ENCODE measurements around the gene ASCC1.

ASCC1 gene

DNA sequence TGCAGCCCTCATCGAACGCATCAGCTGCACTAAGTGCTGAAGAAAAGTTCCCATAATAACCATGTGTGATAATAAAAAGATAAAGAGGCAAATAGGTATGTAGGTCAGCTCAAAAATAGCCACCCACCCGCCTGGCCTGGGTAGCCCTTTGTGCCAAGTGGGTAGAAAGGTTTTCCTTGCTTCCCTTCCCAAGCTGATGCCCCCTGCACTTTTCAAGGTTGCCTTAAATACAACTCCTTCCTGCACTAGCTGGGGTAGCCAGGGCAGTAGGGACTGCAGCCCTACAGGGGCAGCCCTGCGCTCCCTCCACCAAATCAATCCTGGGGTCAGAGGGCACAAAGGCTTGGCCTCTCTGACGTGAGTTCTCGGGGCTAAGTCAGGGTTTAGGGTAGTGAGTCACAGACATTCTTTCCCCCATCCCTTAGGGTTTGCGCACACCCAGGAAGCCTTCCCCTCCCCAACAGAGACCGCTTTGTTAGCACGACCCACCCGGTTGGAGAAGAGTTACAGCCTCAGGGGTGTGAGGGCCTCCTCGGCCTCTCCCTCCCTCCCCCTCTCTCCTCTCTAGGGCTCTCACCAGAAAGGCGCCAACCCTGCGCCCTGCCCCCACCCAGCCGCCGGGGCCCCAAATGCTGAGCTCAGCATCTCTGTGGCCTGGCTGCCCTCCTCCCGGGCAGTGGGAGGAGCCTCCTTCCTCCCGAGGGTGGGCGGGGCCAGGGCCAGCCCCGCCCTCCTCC, 44.3 kb upstream of the ASCC1 start:
- TF ChIP-seq CTCF (IDR thresholded peaks at IDR 0.05; ENCODE audit: insufficient read depth, missing control alignments): no peak
- FAIRE-seq: no peak
- no peak for DNase-seq (ENCODE audit: insufficient read length, low spot score)

DNA sequence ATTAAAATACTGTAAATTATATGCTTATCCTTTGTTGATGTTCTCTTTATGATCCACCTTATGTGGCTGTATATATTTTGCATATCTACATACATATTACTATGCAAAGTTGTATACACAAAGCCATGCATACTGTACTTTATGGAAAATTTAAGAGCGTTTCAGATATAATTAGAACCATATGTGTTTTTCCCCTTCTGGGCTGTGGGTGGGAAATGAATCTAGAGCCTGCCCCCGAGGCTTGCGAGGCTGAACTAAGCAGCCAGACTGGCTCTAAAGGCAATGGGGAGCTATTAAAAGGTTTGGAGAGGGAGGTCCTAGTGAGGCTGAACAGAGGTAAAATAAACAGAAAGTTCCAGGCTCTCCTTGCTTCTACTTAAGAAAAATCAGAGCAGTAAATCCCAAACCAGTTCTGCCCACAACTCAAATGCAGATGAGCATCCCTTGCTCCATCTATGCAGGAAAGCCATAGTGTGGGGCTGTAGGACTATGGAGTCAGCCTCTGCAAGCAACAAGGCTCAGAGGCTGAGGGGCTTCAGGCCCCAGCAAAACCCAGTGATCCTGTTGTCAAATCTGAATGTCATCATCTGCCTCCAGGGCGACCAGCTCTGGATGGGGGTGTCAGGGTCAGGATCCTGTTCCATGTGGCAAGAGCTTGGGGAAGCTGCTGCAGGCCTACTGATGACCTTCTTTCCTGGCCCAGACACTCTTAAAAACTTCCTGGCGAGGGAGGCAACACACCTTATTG, 43.6 kb upstream of the ASCC1 start:
- FAIRE-seq: no peak
- TF ChIP-seq CTCF (IDR thresholded peaks at IDR 0.05; ENCODE audit: insufficient read depth, missing control alignments): no peak
- no peak for DNase-seq (ENCODE audit: insufficient read length, low spot score)

- FAIRE-seq (no peak), DNase-seq (ENCODE audit: insufficient read length, low spot score) (no peak)
- no peak for TF ChIP-seq CTCF (IDR thresholded peaks at IDR 0.05; ENCODE audit: insufficient read depth, missing control alignments)
Measured at GRCh38 chr10:72258617-72259016, 42.5 kb upstream of the ASCC1 start.

DNA sequence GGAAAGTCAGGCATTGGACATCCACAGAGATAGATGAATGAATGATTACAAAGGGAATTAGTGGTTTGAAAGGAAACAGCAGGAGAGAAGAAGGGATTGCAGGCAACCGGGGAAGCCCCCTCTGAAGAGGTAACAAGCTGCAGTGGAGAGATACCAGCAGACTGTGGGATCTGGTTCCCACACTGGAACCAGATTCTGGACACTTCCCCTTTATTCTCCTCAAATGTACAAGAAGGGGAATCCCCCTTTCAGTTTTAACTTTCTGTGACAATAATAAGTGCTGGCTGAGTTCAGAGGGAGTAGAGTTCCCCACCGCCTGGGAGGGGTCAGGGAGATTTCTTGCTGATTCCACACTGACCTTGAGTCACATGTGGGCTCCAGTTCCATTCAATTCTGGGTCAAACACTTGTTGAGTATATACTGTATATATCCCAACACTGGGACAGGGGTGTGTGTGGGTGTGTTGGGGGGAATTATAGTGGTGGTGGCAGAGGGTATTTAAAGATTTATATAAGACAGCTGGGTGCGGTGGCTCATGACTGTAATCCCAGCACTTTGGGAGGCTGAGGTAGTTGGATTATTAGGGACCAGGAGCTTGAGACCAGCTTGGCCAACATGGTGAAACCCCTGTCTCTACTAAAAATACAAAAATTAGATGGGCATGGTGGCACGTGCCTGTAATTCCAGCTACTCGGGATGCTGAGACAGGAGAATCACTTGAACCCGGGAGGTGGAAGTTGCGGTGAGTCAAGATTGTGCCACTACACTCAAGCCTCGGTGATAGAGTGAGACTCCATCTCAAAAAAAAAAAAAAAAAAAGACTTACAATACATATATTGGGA, 41.2 kb upstream of the ASCC1 start:
- no peak for TF ChIP-seq CTCF (IDR thresholded peaks at IDR 0.05; ENCODE audit: insufficient read depth, missing control alignments)
- FAIRE-seq (no peak), DNase-seq (ENCODE audit: insufficient read length, low spot score) (no peak)

- TF ChIP-seq CTCF (IDR thresholded peaks at IDR 0.05; ENCODE audit: insufficient read depth, missing control alignments): no peak
- DNase-seq (ENCODE audit: insufficient read length, low spot score) (no peak), FAIRE-seq (no peak)
Measured at GRCh38 chr10:72255977-72256729, 40.1 kb upstream of the ASCC1 start.

DNA sequence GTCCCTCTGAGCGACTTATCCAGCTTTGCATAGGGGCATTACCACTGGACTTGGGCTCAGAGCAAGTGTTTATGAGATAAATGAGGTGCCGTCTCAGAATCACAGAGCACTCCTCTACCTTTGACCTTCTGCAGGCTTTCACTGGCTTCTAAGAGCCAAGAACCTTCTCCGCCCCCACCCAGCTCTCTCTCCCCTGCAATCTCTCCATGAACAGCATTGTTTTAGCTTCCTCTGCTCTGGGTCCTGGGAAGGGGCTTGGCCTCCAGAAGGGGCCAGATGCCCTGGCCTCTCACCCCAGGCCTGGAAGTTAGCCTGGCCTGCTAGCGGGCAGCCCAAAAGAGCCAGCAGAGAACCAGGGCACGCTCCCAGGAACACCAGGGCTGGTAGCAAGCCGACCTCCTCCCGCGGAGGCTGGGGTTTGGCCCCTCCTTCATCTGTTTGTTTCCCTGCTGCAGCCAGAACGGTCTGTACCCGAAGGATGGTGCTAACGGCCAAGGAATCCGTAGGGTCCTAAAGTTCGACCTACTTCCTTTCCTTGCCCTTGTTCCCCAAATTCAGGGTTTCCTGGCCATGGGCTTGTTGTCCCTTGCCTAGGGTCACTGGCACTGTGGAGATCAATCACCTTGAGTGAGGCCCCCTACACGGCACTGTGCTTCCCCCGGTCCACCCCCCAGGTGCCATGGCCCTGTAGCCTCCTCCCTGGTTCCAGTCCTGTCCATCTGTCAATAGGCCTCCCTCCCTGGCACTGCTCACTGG, 38.9 kb upstream of the ASCC1 start:
- no peak for DNase-seq (ENCODE audit: insufficient read length, low spot score)
- no peak for TF ChIP-seq CTCF (IDR thresholded peaks at IDR 0.05; ENCODE audit: insufficient read depth, missing control alignments)
- no peak for FAIRE-seq
